Fibroblast of skin of back (primary cell): ENCODE results near the gene PLD5. TPM values are rescaled to one million over a fixed set of nuclear protein-coding genes. Genes with fewer than 3 reads are reported as not detected.

Experiments used
- DNase-seq: peaks from one replicate; pipeline ENCODE4 v3.0.0-alpha.2; 2013
- polyA plus RNA-seq, 2 experiments: library from polyadenylated mRNA; unstranded; fragments of 120-200 nt; gene quantifications; one replicate each; pipeline ENCODE4 v1.2.1, GENCODE V29; 2013; ENCODE audit not compliant: insufficient read length in 2 of 2

The PLD5 gene
- polyA plus RNA-seq (2013, experiment 1 of 2; ENCODE audit: insufficient read length) = not detected
- polyA plus RNA-seq (2013, experiment 2 of 2; ENCODE audit: insufficient read length) = not detected

- no peak for DNase-seq
Measured at GRCh38 chr1:242524571-242525359, at the start of gene PLD5. TSS of gene PLD5 (minus strand) at chr1:242524697.

GRCh38 chr1:242569867-242570266 lies 45.4 kb upstream of the PLD5 start:
- DNase-seq = no peak

GRCh38 chr1:242568666-242569065 lies 44.2 kb upstream of the PLD5 start:
- DNase-seq = no peak

GRCh38 chr1:242567596-242567995 lies 43.1 kb upstream of the PLD5 start:
- DNase-seq = no peak

GRCh38 chr1:242556759-242557158 lies 32.3 kb upstream of the PLD5 start:
- DNase-seq = no peak

- no peak for DNase-seq
Measured at GRCh38 chr1:242556276-242556675, 31.8 kb upstream of the PLD5 start.

GRCh38 chr1:242554577-242554976 lies 30.1 kb upstream of the PLD5 start:
- DNase-seq = no peak

- no peak for DNase-seq
Measured at GRCh38 chr1:242546849-242547729, 22.6 kb upstream of the PLD5 start.

GRCh38 chr1:242546441-242546840 lies 21.9 kb upstream of the PLD5 start:
- DNase-seq = no peak

GRCh38 chr1:242544071-242544470 lies 19.6 kb upstream of the PLD5 start:
- DNase-seq = no peak

GRCh38 chr1:242542271-242542670 lies 17.8 kb upstream of the PLD5 start:
- no peak for DNase-seq

- no peak for DNase-seq
Measured at GRCh38 chr1:242535986-242536385, 11.5 kb upstream of the PLD5 start.

- no peak for DNase-seq
Measured at GRCh38 chr1:242534753-242535152, 10.3 kb upstream of the PLD5 start.

- no peak for DNase-seq
Measured at GRCh38 chr1:242530761-242531160, 6.3 kb upstream of the PLD5 start.

GRCh38 chr1:242525769-242526168 lies 1.3 kb upstream of the PLD5 start:
- DNase-seq = no peak

GRCh38 chr1:242525360-242525722 lies 844 bp upstream of the PLD5 start:
- DNase-seq = no peak

GRCh38 chr1:242523719-242524570 lies 552 bp downstream of the PLD5 start:
- peak; percentile 11 for DNase-seq

GRCh38 chr1:242522996-242523718 lies 1.3 kb downstream of the PLD5 start:
- DNase-seq = no peak

- no peak for DNase-seq
Measured at GRCh38 chr1:242522304-242522945, 2.1 kb downstream of the PLD5 start.

- DNase-seq = no peak
Measured at GRCh38 chr1:242515555-242515954, 8.9 kb downstream of the PLD5 start.

- no peak for DNase-seq
Measured at GRCh38 chr1:242506724-242507123, 17.8 kb downstream of the PLD5 start.
